H1 (cell line): Measurements from ENCODE around the gene RPL38.

Experiments used
- HDAC6 ChIP-seq: IDR thresholded peaks from one replicate; pipeline ENCODE4 v1.7.1; 2012; ENCODE audit warnings: low read depth, mild to moderate bottlenecking, inconsistent platforms, low read length, moderate library complexity
- RAD21 ChIP-seq, 2 experiments: IDR thresholded peaks in 1 of 2; conservative IDR thresholded peaks in 1 of 2; 2 replicates each; pipeline ENCODE4 v1.6.1; 2011; ENCODE audit warnings: low read depth in 2 of 2, low read length in 2 of 2, improper control_type of control experiment in 1 of 2, inconsistent platforms in 1 of 2, mild to moderate bottlenecking in 1 of 2, moderate library complexity in 1 of 2
- YY1 ChIP-seq: IDR thresholded peaks from 2 replicates; pipeline ENCODE4 v1.6.1; 2011; ENCODE audit warnings: low read depth, mild to moderate bottlenecking, low read length
- ZNF274 ChIP-seq: IDR thresholded peaks from 2 replicates; pipeline ENCODE4 v1.7.0; 2012; ENCODE audit warnings: low read length, borderline replicate concordance; ENCODE audit errors: extremely low read depth

GRCh38 chr17:74216505-74216904, 13.0 kb downstream of the RPL38 start:
- no peak for TF ChIP-seq YY1
- TF ChIP-seq ZNF274: no peak
- TF ChIP-seq HDAC6: no peak
- no peak for TF ChIP-seq RAD21 (IDR thresholded peaks at IDR 0.05 in 1 of 2, conservative IDR thresholded peaks at IDR 0.05 in 1 of 2; ENCODE audit: low read depth in 2 of 2, low read length in 2 of 2)
